OCI-LY3 (cell line): Measurements from ENCODE around the gene RNPEP.
"Not testable (repeated sequence)": the region's sequence is repeated elsewhere in the genome, so short reads cannot be mapped to it uniquely, and the experiment has no call there.

Experiments
- H2AFZ ChIP-seq: fragments of 200-600, 300-600 bp; shearing (Covaris generic); 2 replicates; pipeline ENCODE4 v1.6.0; 2014; ENCODE audit warnings: antibody characterized with exemption, low read depth, low read length
- H3K27ac ChIP-seq: fragments of 200-600, 300-600 bp; sonication (generic); 2 replicates; pipeline ENCODE4 v1.5.1; 2014; ENCODE audit warnings: mild to moderate bottlenecking, low read length, moderate library complexity, mixed read lengths
- H3K27me3 ChIP-seq: fragments of 200-600, 300-600 bp; sonication (generic); 2 replicates; pipeline ENCODE4 v1.6.1; 2014; ENCODE audit warnings: low read depth, low read length, mixed read lengths
- H3K36me3 ChIP-seq: fragments of 200-600, 300-600 bp; sonication (generic); replicated peaks from 2 replicates; pipeline ENCODE3; 2014; ENCODE audit warnings: low read depth, low read length, mixed read lengths
- H3K4me1 ChIP-seq: fragments of 300-600, 200-600 bp; sonication (generic); 2 replicates; pipeline ENCODE4 v1.6.1; 2014; ENCODE audit warnings: low read length, mixed read lengths
- H3K4me2 ChIP-seq: fragments of 200-600, 300-600 bp; sonication (generic); 2 replicates; pipeline ENCODE4 v1.6.1; 2014; ENCODE audit warnings: low read length, mixed read lengths
- H3K4me3 ChIP-seq: fragments of 300-600, 200-600 bp; sonication (generic); 2 replicates; pipeline ENCODE4 v1.5.1; 2014; ENCODE audit warnings: antibody characterized with exemption, mild to moderate bottlenecking, low read length, moderate library complexity
- H3K79me2 ChIP-seq: fragments of 300-600, 200-600 bp; shearing (Covaris generic); 2 replicates; pipeline ENCODE4 v1.6.1; 2014; ENCODE audit warnings: mild to moderate bottlenecking, low read length, mixed read lengths
- H3K9ac ChIP-seq: fragments of 300-600, 200-600 bp; shearing (Covaris generic); 2 replicates; pipeline ENCODE4 v1.6.0; 2014; ENCODE audit warnings: mild to moderate bottlenecking, low read length, moderate library complexity
- H3K9me3 ChIP-seq: fragments of 200-600, 300-600 bp; shearing (Covaris generic); 2 replicates; pipeline ENCODE4 v1.6.1; 2014; ENCODE audit warnings: low read length, mixed read lengths; ENCODE audit not compliant: insufficient read depth
- H4K20me1 ChIP-seq: fragments of 200-600, 300-600 bp; sonication (generic); 2 replicates; pipeline ENCODE4 v1.6.1; 2016; ENCODE audit warnings: low read length, mixed read lengths; ENCODE audit not compliant: insufficient read depth
- EZH2phosphoT487 ChIP-seq: fragments of 200-600 bp; shearing (Covaris generic); IDR thresholded peaks from 2 replicates; pipeline ENCODE4 v1.6.1; 2018; ENCODE audit warnings: antibody characterized with exemption, mixed run types, low read depth
- TF ChIP-seq, protein P1 (sequence below): fragments of 200-600, 300-600 bp; sonication (generic); IDR thresholded peaks from 2 replicates; pipeline ENCODE4 v1.5.1; 2014; ENCODE audit warnings: antibody characterized with exemption, low read length, low read depth

The RNPEP gene

DNA sequence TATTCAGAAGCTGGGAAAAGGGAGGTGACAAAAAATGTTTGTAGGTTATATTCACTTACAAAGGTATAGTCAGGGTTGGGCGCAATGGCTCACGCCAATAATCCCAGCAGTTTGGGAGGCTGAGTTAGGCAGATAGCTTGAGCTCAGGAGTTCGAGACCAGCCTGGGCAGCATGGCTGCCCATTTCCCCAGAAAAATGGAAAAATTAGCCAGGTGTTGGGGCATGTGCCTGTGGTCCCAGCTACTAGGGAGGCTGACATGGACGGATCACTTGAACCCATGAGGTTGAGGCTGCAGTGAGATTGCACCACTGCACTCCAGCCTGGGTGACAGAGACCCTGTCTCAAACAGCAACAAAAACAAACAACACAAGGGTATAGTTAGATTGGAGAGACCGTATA is 24.1 kb upstream of the RNPEP start:
- H2AFZ ChIP-seq, result no peak overlapping the region
- peaks cover 49% of the 10 kb centered on the region for H3K79me2 ChIP-seq
- no peak overlapping the region for H3K27ac ChIP-seq
- no peak overlapping the region for H3K4me2 ChIP-seq
- H3K36me3 ChIP-seq, result peaks cover 41% of the 10 kb centered on the region
- no peak overlapping the region for H3K4me3 ChIP-seq
- H3K9ac ChIP-seq, result no peak overlapping the region
- H4K20me1 ChIP-seq, result no peaks in the 10 kb centered on the region
- no peaks in the 10 kb centered on the region for H3K27me3 ChIP-seq
- TF ChIP-seq, protein P1, sequence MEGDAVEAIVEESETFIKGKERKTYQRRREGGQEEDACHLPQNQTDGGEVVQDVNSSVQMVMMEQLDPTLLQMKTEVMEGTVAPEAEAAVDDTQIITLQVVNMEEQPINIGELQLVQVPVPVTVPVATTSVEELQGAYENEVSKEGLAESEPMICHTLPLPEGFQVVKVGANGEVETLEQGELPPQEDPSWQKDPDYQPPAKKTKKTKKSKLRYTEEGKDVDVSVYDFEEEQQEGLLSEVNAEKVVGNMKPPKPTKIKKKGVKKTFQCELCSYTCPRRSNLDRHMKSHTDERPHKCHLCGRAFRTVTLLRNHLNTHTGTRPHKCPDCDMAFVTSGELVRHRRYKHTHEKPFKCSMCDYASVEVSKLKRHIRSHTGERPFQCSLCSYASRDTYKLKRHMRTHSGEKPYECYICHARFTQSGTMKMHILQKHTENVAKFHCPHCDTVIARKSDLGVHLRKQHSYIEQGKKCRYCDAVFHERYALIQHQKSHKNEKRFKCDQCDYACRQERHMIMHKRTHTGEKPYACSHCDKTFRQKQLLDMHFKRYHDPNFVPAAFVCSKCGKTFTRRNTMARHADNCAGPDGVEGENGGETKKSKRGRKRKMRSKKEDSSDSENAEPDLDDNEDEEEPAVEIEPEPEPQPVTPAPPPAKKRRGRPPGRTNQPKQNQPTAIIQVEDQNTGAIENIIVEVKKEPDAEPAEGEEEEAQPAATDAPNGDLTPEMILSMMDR, result no peak
- TF ChIP-seq EZH2phosphoT487, result no peak
- peaks cover 11% of the 10 kb centered on the region for H3K4me1 ChIP-seq
- no peaks in the 10 kb centered on the region for H3K9me3 ChIP-seq

DNA sequence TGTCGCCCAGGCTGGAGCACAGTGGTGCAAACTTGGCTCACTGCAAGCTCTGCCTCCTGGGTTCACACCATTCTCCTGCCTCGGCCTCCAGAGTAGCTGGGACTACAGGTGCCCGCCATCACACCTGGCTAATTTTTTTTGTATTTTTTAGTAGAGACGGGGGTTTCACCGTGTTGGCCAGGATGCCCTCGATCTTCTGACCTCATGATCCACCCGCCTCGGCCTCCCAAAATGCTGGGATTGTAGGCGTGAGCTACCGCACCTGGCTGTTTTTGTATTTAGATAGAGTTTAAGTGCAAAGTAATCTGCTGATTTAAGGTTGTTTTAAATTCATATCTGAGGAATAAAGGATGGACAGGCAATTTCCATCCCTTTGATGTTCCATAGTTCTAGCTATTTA is 20.1 kb upstream of the RNPEP start:
- not testable (repeated sequence) for H4K20me1 ChIP-seq, H3K9me3 ChIP-seq, H3K4me2 ChIP-seq, H3K4me1 ChIP-seq, H3K27me3 ChIP-seq, H3K27ac ChIP-seq, H3K4me3 ChIP-seq, H2AFZ ChIP-seq, H3K9ac ChIP-seq
- H3K79me2 ChIP-seq, result peaks cover 24% of the 10 kb centered on the region
- peaks cover 63% of the 10 kb centered on the region for H3K36me3 ChIP-seq

DNA sequence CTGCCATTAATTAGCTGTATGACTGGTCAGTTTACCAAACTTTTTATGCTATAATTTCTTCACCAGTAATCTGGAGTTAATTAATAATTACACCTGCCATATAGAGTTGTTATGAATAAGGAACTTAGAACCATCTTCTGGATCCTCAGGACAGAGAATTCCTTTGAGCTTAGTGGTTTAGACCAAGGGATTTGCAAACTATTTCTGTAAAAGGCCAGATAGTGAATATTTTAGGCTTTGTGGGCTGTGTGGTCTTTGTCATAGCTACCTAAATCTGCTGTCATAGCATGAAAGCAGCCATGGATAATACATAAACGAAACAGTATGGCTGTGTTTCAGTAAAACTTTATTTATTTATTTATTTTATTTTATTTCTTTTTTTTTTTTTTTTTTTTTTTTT is 18.2 kb upstream of the RNPEP start:
- no peak overlapping the region for H3K4me2 ChIP-seq
- no peak for TF ChIP-seq EZH2phosphoT487
- TF ChIP-seq, protein P1, result no peak
- no peak overlapping the region for H3K27ac ChIP-seq
- no peaks in the 10 kb centered on the region for H3K27me3 ChIP-seq
- no peak overlapping the region for H2AFZ ChIP-seq
- H4K20me1 ChIP-seq, result no peaks in the 10 kb centered on the region
- peaks cover 8% of the 10 kb centered on the region; the same call in 1 of the 2 replicates for H3K79me2 ChIP-seq
- H3K4me3 ChIP-seq, result no peak overlapping the region
- no peaks in the 10 kb centered on the region for H3K9me3 ChIP-seq
- H3K4me1 ChIP-seq, result peaks cover 8% of the 10 kb centered on the region
- H3K36me3 ChIP-seq, result peaks cover 55% of the 10 kb centered on the region
- H3K9ac ChIP-seq, result no peak overlapping the region

DNA sequence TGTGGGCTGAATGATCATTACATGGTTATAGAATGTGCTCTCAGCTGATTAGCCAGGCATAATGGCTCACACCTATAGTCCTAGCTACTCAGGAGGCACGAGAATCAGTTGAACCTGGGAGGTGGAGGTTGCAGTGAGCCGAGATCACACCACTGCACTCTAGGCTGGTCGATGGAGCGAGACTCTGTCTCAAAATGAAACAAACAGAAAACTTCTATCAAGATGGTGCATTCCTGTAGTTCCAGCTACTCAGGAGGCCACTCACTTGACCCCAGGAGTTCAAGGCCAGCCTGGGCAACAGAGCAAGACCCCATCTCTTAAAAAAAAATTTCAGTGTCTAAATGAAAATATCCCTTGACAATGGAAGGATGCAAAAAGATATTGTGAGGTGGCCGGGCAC is 16.3 kb upstream of the RNPEP start:
- no peaks in the 10 kb centered on the region for H3K27me3 ChIP-seq
- TF ChIP-seq EZH2phosphoT487, result no peak
- TF ChIP-seq, protein P1, result no peak

More for the DNA sequence above, 16.3 kb upstream of the RNPEP start:
- Histone ChIP-seq H3K9me3 (no peaks in the 10 kb centered on the region), H3K9ac (no peak overlapping the region), H3K79me2 (peaks cover 8% of the 10 kb centered on the region; the same call in 1 of the 2 replicates), H3K4me1 (peaks cover 8% of the 10 kb centered on the region), H2AFZ (no peak overlapping the region), H3K4me2 (no peak overlapping the region), H3K36me3 (peaks cover 69% of the 10 kb centered on the region), H3K27ac (no peak overlapping the region; the same call in 1 of the 2 replicates), H3K4me3 (no peak overlapping the region), H4K20me1 (no peaks in the 10 kb centered on the region)
